ENCODE data around the gene SELENOO.

The SELENOO gene

DNA sequence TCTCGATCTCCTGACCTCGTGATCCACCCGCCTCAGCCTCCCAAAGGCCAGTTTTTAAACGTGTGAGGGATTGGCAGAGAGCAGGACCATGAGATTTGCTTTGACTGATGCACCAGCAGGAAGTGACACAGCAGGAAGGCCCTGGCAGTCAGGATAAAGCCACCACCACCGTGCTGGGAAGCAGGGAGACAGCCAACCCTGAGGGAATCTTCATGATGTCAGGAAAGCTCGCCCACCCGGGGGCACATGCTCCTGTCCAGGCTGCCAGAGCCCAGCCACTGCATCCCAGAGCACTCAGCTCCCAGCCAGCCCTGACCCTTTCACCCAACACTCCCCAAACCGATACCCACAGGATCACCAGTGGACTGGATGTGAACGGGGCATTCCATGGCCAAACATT, 37.9 kb downstream of the SELENOO start:
- no peak for DNase-seq (ENCODE audit: low read depth)

DNA sequence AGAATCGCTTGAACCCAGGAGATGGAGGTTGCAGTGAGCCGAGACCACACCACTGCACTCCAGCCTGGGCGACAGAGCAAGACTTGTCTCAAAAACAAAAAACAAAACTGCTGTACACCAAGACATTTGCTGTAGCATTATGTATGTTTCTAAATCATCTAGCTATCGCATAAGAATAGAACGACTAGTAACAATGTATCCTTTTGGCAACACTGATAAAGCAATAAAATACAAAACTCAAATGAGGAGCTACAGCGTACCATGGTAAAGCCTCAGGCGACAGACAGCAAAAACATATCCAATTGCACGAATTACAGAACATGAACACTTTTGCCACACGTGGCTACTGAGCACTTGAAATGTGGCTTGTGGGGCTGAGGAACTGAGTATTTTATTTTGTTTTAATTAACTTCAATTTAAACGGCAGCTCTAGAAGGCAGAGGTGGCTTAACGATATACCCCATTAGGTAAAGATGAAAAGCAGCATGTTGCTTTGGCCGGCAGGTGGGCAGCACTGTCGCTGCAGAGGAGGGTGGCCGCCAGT, 41.7 kb downstream of the SELENOO start:
- no peak for DNase-seq (ENCODE audit: low read depth)

DNA sequence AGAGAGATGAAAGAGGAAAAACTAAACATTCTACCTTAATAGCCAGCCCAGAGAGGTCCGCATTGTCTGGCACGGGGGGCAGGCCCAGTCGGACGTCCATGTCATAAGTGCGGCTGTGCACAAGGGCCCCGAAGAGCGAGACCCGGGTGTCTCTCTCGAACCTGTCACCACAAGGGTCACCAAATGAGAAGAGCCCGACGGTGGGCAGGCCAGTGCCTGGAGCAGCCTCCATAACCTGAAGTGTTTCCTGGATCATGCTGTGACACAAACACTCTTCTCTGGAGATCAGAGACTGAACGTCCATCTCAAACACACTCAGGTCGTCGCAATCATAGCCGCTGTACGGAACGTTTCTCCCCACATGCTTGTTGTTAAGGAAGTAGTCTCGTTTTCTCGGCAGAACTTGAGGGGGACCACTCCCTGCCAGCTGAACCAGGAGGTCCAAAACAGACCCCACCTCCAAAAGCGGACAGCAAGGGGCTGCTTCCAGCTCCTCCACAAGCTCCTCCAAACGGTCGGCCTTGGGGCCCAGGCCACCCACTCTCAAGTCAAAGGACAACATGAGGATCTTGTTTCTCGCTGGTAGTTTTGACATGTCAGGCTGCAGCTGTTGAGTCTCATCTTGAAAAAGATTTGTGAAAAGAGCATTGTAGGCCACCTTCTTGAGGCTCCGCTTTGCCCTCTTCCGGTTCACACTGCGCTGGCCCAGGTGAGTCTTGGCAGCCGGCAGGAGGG, 43.0 kb downstream of the SELENOO start:
- no peak for DNase-seq (ENCODE audit: low read depth)

DNA sequence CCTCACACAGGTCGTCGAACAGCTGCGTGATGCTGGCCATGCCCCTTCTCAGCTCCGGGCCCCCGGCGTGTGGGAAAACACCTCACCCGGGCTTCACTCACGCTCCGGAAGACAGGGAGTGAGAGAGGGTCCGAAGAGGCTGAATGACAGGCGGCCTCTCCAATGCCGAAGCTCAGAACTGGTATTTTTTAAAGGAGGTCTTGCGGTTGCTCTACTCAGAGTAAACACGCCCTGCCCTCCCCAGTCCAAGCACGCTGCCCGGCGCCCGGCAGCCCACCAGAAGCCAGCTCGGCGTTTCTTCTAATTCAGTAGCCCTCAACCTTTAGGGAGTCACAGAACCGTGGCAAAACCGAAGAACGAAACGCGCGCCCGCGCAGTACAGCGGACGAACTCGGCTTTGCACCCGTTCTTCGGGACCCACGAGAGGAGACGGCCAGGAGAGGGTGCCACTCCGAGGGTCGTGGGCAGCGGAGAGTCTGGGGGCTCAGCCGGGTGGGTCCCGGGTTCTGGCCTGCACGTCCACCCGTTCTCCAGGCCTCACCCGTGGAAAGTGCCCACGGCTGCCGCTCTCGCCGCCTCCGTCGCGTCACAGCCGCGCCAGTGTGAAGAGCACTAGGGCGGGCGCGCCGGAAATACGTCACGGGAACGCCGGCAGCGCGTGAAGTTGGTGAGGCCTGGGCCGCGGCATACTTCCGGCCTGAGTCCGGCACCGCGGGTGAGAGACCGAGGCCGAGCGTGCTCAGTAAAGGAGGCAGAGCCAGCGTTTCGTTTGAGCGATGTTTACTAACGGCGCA, 43.8 kb downstream of the SELENOO start, which contains the start of gene TUBGCP6:
Gene TUBGCP6, minus strand, starts transcription at position 604 of the 794 bp plus-strand sequence. Its CDS starts 564 bp downstream, at position 40.
- DNase-seq (ENCODE audit: low read depth) = peak; percentile 93

DNA sequence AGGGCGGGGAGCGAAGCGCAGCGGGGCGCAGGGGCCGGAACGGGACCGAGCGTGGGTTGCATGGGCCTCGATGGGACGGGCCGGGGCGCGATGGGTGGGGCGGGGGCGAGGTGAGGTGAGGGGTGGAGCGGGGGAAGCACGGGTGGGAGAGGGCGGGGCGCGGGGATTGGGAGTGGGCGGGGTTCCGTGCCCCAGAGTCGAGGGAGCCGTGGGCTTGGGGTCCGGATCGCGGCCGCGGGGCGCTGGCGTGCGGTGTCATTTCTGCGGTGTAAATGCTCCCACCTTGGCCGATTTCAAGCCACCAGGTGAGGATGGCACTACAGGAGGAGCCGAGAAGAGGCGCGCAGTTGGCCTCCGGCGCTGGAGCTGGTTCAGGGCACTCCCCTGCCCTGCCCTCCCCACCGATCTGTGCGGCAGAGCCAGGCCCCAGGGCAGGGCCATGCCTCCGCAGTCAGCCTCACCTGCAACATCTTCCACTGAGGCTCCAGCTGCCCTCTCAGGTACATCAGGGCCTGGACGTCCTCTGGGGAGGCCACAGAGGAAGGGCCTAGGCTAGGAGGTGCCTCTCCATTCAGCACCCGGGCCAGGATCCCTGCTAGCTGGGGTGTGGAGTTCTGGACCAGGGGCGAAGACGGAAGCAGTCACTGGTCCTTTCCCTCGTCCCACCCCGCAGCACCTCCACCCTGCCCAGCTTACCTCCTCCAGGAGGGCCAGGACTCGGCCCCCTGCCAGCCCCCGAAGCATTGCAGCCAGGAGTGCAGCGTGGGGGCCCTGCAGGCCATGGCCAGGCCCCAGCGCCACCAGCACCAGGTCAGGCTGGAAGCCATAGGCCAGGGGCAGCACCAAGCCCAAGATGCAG, 44.6 kb downstream of the SELENOO start:
- DNase-seq (ENCODE audit: low read depth) = no peak

DNA sequence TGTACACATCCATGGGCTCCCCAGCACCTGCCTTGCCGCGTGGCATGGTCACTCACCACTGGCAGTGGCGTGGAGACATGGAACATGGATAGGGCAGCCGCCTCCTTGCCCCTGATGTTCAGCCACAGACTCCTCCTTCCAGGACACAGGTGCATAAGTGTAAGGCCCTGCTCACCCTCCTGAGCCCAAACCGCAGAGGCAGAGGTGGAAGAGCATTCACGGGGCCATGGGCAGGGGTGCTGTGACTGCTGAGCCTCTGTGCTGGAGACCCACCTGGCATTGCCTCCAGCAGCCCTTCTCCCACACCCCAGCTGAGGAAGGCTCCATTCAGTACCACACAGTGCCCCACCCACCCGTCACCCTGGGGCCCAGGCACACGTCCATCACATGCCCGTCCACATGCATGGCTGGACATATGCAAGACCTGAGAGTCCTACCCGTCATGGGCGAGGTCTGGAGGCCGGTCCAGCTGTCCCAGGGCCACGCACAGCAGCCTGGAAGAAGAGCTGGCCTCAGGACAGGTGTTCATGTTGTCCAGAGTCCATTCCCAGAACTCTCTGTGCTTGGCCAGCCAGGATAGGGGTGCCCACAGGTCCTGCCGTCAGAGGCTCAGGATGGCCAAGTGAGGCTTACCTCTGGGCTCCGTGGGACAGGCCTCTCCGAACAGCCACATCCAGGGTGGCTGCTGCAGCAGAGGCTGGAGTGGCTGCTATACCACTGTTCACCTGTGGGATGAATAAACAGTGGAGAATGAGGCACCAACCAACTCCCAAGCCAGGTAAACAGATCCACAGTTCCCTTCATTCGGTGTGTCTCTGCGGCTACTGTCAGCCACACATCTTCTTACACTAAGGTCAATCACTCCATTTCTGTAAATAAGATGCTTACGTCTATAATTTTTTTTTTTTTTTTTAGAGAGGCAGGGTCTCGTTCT, 45.7 kb downstream of the SELENOO start:
- no peak for DNase-seq (ENCODE audit: low read depth)

DNA sequence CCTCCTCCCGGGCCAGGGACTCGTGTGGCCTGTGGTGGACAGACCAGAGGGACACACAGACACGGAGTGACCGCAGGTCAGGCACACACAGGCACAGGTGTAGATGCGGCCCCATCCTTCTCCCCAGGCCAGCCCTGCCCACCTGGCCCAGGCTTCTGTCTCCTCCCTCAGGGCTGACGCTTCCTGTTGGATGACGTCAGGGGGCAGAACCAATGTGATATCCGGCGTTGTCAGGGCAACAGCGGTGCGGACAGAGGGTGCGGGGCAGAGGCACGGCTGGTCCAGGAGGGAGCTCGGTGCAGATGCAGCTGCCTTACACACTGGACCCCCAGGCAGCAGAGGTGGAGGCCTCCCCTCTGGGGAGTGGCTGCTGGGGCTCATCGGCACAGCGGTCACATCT, 46.9 kb downstream of the SELENOO start:
- no peak for DNase-seq (ENCODE audit: low read depth)

DNA sequence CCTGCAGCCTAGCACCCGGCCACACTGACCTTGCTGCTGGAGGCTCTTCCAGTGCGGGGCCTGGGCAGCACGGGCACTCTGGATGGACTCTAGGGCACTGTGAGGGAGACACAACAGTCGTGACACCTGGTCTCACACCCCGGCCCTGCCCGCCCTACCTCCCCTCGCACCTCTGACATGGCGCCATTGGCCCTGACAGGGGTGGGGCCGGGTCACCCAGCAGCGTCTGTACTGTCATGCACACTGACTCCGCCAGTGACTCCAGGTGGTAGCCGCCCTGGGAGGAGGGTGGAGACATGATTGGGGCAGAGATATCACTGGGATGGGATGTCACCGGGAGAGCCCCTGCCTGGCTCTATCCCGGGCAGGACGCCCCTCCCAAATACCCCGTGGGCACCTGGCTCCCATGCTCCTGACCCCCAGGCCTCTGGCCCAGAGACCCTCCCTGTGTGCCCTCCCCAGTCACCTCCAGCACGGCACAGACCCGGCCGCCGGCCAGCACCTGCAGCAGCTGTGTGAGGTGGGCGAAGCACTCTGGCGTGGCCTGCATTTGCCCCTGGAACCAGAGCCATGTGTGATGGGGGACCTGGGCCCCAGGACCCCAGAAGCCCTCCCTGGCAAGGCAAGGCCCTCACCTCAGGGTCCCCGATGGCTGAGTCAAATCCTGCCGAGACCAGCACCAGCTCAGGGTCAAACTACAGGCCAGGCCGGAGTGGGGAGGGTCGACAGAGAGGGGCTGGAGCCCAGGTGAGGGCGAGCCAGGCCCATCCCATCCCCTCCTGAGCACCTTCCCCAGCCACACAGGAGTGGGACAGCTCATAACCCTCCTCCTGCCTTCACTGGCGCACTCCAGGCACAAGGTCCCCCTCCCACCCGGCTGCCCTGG, 47.6 kb downstream of the SELENOO start:
- no peak for DNase-seq (ENCODE audit: low read depth)

DNA sequence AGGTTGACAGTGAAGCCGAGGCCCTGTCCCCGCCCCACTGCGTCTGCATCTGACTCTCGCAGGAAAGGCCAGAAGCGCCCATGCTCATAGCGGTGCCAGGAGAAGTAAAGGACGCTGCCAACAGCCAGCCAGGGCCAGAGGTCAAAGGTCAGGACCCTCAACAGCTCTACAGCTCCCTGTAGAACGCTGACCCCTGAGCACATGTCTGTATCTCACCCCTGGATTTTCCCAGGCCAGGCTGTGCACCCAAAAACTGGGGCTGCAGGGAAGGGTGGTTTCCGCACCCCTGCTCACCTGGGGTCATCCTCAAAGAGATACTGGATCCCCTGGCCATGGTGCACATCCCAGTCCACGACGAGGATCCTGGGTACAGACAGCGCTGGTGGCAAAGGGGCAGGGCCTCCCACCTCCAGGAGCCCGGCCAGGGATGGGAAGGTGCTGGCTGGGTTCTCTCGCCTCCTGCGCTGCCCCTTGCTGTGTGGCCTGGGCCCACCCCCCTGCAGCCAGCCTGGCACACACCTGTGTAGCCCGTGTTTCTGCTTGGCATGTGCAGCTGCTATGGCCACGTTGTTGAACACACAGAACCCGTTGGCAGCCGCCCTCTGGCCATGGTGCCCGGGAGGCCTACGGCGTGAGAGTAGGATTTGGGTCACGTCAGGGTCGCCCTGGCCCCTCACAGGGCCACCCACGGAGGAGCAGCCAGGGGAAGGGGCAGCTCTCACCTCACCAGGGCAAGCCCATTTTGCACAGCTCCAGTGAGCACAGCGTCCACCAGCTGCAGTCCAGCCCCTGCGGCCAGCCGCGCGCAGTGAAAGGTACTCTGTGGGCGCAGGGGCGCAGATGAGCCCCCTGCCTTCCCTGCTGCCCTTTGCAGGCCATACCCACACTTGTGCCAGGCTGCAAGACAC, 48.8 kb downstream of the SELENOO start:
- DNase-seq (ENCODE audit: low read depth) = no peak

DNA sequence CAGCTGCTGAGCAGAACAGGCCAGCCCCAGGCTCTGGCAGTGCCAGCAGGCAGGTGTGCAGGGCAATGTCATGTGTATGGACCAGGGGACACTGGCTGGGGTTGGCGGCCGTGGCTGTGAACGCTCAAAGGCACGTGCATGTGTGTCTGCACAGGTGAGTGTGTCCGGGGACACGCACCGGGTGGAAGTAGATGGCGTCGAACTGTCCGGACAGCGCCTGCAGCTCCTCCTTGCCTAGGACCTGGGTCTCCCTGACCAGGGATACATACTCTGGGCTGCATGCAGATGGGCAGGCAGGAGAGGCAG, 49.4 kb downstream of the SELENOO start:
- DNase-seq (ENCODE audit: low read depth) = no peak

DNA sequence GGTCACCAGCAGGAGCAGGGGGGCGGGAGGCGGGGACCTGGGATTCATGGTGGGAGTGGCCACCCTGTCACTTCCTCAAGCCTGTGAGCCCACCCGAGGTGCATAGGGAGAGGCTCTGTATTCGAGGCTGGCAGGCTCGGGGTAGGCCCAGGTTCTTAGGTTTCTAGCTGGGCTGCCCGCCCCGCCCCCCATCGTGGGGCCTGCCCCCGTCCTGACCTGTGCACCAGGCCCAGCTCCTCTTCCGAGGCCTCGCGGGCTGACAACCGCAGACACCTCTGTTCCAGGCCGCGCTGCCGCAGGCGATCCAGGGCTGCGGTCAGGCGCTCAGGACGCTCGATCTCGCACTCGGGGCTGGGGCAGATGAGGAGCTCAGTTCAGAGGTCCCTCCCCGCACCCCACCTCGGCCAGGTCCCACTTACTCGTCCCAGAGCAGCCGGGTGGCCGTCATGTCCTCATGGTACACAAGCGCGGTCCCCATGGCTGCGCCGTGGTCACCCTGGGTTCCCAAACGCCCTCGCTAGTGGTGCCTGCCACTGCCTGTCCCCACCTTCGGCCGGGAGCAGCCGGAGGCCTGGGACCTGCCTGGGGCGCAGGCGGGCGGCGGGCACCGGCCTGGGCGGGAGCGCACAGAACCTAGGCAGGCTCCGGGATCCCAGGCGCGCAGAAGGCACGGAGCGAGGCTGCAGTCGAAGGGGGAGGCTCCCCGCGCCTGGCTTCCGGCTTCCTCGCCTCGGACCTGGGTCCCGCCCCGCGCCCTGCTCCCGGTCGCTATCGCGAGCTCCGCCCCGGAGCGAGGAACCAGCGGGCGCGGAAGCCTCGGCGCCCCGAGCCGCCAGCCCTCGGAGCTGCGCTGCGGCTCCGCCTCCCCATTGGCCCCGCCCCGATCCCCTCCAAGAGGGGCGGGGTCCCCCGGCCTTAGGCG, 50.0 kb downstream of the SELENOO start, which contains the start of gene HDAC10:
Gene HDAC10, minus strand, starts transcription at position 711 of the 922 bp plus-strand sequence. Its CDS starts 233 bp downstream, at position 478.
- peak; percentile 88 for DNase-seq (ENCODE audit: low read depth)

DNA sequence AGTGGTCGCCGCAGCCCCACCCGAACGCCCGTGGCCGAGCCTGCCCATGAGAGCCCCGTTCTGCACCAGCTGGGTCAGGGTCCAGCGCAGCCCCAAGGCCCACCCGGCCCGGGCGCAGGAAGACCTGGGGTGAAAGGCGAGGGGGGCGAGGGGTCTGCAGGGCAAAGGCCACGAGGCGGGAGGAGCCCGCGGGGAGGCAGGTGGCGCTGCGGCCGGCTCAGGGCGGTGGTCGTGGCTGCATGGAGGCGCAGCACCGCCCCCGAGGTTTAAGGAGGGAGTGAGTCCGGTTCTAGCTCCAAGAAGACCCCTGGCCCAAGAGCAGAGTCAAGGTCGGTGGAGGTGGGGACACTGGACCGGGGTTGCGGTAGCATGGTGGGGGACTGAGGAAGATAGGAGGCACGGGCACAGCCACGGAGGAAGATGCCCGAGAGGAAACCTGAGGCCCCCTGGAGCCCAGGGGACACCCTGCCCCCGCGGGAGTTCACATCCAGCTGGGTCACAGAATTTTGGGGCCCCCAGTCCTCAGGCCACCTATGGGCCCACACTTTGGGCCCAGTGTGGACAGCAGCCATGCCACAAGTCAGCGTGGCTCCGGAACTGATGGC, 50.8 kb downstream of the SELENOO start:
- DNase-seq (ENCODE audit: low read depth) = no peak

DNA sequence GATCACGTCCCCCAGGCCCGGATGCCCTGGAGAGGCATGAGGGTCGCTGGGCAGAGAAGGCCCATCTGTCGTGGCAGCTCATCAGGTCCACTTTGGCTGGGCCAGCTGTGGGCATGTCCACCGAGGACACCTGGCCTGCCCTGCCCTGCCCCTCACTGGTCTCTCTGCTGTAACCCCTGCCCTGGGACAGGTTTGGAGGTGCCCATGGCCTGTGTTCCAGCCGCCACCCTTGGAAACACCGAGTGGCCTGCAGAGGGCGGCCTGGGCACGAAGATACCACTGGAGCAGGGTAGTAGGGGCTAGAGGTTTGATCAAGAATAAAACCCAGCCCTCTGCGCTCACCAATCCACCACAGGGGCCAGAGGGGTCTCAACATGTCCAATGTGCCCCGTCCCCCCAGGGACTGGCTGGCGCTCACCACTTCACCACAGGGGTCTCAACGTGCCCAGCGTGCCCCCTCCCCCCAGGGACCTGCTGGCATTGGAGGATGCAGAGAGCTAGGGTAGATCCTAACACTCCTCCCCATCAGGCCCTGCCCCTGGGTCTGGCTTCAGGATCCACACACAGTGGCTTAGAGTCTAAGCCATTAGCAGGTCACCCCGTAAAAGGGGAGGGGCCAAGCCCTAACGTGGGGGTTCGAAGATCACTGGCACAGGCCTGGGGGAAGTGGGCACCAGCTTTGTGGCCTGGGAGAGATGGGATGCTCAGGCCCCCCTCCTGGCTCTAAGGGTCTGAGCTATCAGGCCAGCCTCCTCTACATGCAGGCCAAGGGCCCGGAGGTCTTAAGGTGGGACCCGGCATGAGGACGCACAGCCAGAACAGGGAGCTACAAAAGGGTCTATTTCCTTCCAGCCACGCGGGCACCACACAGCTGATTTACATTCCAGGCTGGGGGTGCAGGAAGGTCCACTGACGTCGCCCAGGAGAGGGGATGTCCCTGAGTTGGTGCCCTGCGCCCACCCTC, 51.6 kb downstream of the SELENOO start:
- peak; percentile 58 for DNase-seq (ENCODE audit: low read depth)

DNA sequence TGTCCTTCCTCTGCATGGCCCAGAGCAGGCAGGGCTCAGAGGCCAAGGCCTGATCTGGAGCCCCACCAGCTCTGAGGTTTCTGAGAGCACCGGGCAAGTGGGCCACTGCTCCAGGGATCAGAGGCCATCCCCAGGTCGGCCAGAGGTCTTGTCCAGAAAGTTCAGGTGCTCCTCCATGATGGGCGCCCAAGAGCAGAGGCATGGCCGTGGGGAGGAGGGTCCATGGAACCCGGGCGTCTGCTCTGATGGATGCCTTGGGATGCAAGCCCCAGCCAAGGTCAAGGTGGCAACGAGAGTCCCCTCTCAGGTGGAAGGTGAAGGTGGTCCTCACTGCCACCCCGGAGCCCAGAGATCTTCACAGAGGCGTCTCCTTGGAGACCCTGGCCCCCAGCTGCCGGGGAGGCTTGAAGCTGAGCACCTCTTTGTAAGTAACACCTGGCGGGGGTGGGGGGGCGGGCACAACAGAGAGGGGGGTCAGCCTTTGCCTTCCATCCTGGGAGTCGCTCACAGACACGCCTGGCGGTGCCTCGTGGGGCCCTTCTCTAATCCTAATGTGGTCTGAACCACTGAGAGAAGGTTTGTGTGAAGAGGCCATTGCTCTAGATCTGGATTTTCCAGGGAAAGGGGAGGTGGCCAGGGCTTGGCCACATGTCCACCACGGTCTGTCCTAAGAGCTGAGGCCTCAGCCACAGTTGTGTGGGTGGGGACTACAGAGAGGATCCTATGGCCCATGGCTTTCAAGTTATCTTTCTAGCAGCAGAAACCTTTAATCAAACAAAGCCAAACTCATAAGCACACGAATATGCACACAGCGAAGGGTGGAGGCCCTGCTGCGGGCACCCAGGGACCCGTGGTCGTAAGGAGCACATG, 52.5 kb downstream of the SELENOO start:
- no peak for DNase-seq (ENCODE audit: low read depth)

DNA sequence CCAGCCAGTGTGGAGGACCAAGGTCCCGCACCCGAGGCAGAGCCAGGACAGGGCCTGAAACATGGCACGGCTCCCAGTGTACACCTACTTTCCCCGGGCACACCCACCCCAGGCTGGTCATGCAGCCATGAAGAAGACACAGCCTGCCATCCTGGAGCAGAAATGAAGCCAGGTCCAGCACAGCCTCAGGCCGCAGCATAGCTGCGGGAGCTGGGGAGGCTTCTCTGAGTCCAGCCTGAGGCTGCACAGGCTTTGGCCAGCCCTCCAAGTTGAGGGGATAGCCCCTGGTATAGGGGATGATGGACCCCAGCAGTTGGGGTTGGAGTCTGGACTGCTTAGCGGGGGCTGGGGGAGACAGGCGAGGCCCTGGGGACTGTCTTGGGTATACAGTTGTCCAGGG, 53.1 kb downstream of the SELENOO start:
- no peak for DNase-seq (ENCODE audit: low read depth)
